Measurements from ENCODE around the gene APLN. TPM values are rescaled to one million over a fixed set of nuclear protein-coding genes. Genes with fewer than 3 reads are reported as not detected.

APLN gene
- total and polyA plus RNA-seq, 9 of the 15 experiments (the other 6 are each of a cell fraction or from before 2014, with no cell fraction given) = 0.04 to 0.06 TPM; not detected in 7

DNA sequence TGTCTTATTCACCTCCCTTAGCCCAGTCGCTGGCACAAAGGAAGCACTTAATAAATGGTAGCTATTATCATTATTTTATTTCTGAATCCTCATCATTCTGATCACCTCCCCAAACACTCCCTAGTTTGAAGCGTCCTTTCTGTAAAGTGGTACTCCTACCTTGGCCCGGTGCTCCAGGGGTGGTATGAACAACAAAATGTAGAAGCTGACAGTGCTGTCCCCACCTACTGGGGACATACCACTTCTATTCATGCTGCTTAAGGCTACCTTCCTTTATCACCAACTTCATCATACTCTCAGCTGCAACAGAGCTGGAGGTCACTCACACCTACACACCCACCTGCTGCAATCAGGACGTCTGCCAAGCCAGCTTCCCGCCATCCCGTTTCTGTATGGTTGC, 40.8 kb upstream of the APLN start (continued):
- TF ChIP-seq, protein P1, sequence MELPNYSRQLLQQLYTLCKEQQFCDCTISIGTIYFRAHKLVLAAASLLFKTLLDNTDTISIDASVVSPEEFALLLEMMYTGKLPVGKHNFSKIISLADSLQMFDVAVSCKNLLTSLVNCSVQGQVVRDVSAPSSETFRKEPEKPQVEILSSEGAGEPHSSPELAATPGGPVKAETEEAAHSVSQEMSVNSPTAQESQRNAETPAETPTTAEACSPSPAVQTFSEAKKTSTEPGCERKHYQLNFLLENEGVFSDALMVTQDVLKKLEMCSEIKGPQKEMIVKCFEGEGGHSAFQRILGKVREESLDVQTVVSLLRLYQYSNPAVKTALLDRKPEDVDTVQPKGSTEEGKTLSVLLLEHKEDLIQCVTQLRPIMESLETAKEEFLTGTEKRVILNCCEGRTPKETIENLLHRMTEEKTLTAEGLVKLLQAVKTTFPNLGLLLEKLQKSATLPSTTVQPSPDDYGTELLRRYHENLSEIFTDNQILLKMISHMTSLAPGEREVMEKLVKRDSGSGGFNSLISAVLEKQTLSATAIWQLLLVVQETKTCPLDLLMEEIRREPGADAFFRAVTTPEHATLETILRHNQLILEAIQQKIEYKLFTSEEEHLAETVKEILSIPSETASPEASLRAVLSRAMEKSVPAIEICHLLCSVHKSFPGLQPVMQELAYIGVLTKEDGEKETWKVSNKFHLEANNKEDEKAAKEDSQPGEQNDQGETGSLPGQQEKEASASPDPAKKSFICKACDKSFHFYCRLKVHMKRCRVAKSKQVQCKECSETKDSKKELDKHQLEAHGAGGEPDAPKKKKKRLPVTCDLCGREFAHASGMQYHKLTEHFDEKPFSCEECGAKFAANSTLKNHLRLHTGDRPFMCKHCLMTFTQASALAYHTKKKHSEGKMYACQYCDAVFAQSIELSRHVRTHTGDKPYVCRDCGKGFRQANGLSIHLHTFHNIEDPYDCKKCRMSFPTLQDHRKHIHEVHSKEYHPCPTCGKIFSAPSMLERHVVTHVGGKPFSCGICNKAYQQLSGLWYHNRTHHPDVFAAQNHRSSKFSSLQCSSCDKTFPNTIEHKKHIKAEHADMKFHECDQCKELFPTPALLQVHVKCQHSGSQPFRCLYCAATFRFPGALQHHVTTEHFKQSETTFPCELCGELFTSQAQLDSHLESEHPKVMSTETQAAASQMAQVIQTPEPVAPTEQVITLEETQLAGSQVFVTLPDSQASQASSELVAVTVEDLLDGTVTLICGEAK (IDR thresholded peaks at IDR 0.05) = no peak
- TF ChIP-seq, protein P1 (CRISPR knock-in tag; IDR thresholded peaks at IDR 0.05) = no peak
- TF ChIP-seq HNRNPH1 (optimal IDR thresholded peaks at IDR 0.05; ENCODE audit: low read depth, low read length) = no peak
- TF ChIP-seq, protein P2, sequence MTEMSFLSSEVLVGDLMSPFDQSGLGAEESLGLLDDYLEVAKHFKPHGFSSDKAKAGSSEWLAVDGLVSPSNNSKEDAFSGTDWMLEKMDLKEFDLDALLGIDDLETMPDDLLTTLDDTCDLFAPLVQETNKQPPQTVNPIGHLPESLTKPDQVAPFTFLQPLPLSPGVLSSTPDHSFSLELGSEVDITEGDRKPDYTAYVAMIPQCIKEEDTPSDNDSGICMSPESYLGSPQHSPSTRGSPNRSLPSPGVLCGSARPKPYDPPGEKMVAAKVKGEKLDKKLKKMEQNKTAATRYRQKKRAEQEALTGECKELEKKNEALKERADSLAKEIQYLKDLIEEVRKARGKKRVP (CRISPR knock-in tag; IDR thresholded peaks at IDR 0.05) = no peak
- no peak for TF ChIP-seq MED1 (CRISPR knock-in tag; IDR thresholded peaks at IDR 0.05; ENCODE audit: borderline replicate concordance)
- TF ChIP-seq SRSF1 (IDR thresholded peaks at IDR 0.05; ENCODE audit: low read depth, low read length) = no peak
- TF ChIP-seq CHD4 (IDR thresholded peaks at IDR 0.05; ENCODE audit: insufficient read depth, insufficient replicate concordance, low read depth, low read length, poor library complexity, severe bottlenecking) = no peak
- TF ChIP-seq CBX8 (IDR thresholded peaks at IDR 0.05; ENCODE audit: borderline replicate concordance, extremely low read depth, low read depth, low read length, poor library complexity, severe bottlenecking) = no peak
- no peak for TF ChIP-seq GTF2B (IDR thresholded peaks at IDR 0.05; ENCODE audit: extremely low read depth, insufficient read length)
- no peak for TF ChIP-seq ETS2 (tag; IDR thresholded peaks at IDR 0.05; ENCODE audit: borderline replicate concordance, poor library complexity, severe bottlenecking)
